Ishikawa (cell line): ENCODE measurements around the gene SIAH1.

ENCODE experiments used
- CEBPB ChIP-seq: IDR thresholded peaks from 2 replicates; pipeline ENCODE4 v1.6.1; 2012
- CREB1 ChIP-seq: IDR thresholded peaks from 2 replicates; pipeline ENCODE4 v1.6.1; 2012; ENCODE audit warnings: low read depth
- EGR1 ChIP-seq: IDR thresholded peaks from 2 replicates; pipeline ENCODE4 v1.6.1; 2012
- EP300 ChIP-seq: IDR thresholded peaks from 2 replicates; pipeline ENCODE4 v1.6.1; 2012; ENCODE audit warnings: borderline replicate concordance
- FOXM1 ChIP-seq: IDR thresholded peaks from 2 replicates; pipeline ENCODE4 v1.6.1; 2012; ENCODE audit warnings: low read depth, borderline replicate concordance
- MAX ChIP-seq: IDR thresholded peaks from 2 replicates; pipeline ENCODE4 v1.6.1; 2012
- NFIC ChIP-seq: IDR thresholded peaks from 2 replicates; pipeline ENCODE4 v1.6.1; 2012
- RAD21 ChIP-seq: IDR thresholded peaks from 2 replicates; pipeline ENCODE4 v1.6.1; 2012; ENCODE audit warnings: low read depth
- REST ChIP-seq: IDR thresholded peaks from 2 replicates; pipeline ENCODE4 v1.6.1; 2012; ENCODE audit warnings: low read depth, mild to moderate bottlenecking
- TAF1 ChIP-seq: IDR thresholded peaks from 2 replicates; pipeline ENCODE4 v1.6.1; 2012; ENCODE audit warnings: low read depth, mild to moderate bottlenecking
- TCF12 ChIP-seq: IDR thresholded peaks from 2 replicates; pipeline ENCODE4 v1.6.1; 2012; ENCODE audit warnings: low read depth
- TEAD4 ChIP-seq: IDR thresholded peaks from 2 replicates; pipeline ENCODE4 v1.6.1; 2012
- USF1 ChIP-seq: IDR thresholded peaks from 2 replicates; pipeline ENCODE4 v1.6.1; 2012
- YY1 ChIP-seq: IDR thresholded peaks from 2 replicates; pipeline ENCODE4 v1.6.1; 2012; ENCODE audit warnings: low read depth
- ZBTB7A ChIP-seq: IDR thresholded peaks from 2 replicates; pipeline ENCODE4 v1.6.1; 2012; ENCODE audit warnings: low read depth

SIAH1 gene

GRCh38 chr16:48393485-48394354 is 8.5 kb upstream of the SIAH1 start:
- TF ChIP-seq ZBTB7A (no peak), TEAD4 (no peak), CEBPB (no peak), USF1 (no peak)

- TF ChIP-seq EP300 (no peak), REST (no peak), CREB1 (no peak), TEAD4 (no peak), FOXM1 (no peak), ZBTB7A (no peak), NFIC (no peak), MAX (no peak), TAF1 (no peak), EGR1 (no peak), YY1 (no peak), TCF12 (no peak), CEBPB (no peak), RAD21 (no peak), USF1 (no peak)
These were observed 7.2 kb upstream of the SIAH1 start for GRCh38 chr16:48392407-48392806.

- no peak for TF ChIP-seq TEAD4
- no peak for TF ChIP-seq NFIC
- no peak for TF ChIP-seq ZBTB7A
- no peak for TF ChIP-seq EP300
- TF ChIP-seq RAD21, result no peak
- TF ChIP-seq REST, result no peak
- TF ChIP-seq CREB1, result no peak
- TF ChIP-seq EGR1, result no peak
- no peak for TF ChIP-seq TAF1
- TF ChIP-seq USF1, result no peak
- no peak for TF ChIP-seq TCF12
- TF ChIP-seq MAX, result no peak
- TF ChIP-seq FOXM1, result no peak
- TF ChIP-seq YY1, result no peak
- TF ChIP-seq CEBPB, result no peak
These were observed 1.5 kb upstream of the SIAH1 start for GRCh38 chr16:48386559-48387312.

- no peak for TF ChIP-seq FOXM1
- no peak for TF ChIP-seq TEAD4
- no peak for TF ChIP-seq EGR1
- no peak for TF ChIP-seq REST
- TF ChIP-seq NFIC, result no peak
- TF ChIP-seq CEBPB, result no peak
- TF ChIP-seq ZBTB7A, result peak; percentile 83; the same call in 1 of the 2 replicates
- 0 out of 2 replicates have a peak, but pooled peaks have one; percentile 11 for TF ChIP-seq TAF1
- TF ChIP-seq MAX, result no peak
- no peak for TF ChIP-seq CREB1
- TF ChIP-seq EP300, result no peak
- no peak for TF ChIP-seq TCF12
- peak; percentile 68 for TF ChIP-seq YY1
- no peak for TF ChIP-seq RAD21
- TF ChIP-seq USF1, result peak; percentile 37; the same call in 1 of the 2 replicates
These were observed 527 bp downstream of the SIAH1 start for GRCh38 chr16:48384520-48385252.
